Naive B cell (primary cell): ENCODE data around the gene YAP1. TPM values are rescaled to one million over a fixed set of nuclear protein-coding genes. Genes with fewer than 3 reads are reported as not detected.
A peak's percentile ranks its signal among the peaks of the same experiment; 100 is the strongest.

Experiments
- ATAC-seq, 2 donors: fragments of 150-1000 bp; cut with Tn5 transposase; 2 replicates each; pipeline ENCODE4 v1.10.0; 2021; ENCODE audit warnings: low read depth in 2 of 2, mild to moderate bottlenecking in 2 of 2, moderate library complexity in 2 of 2
- DNase-seq: peaks from one replicate; pipeline ENCODE4 v3.0.0; 2022
- H3K27ac Mint-ChIP-seq, 6 donors: one replicate each; pipeline ENCODE4 v1.8.0; 2020 to 2022; ENCODE audit warnings: mild to moderate bottlenecking in 6 of 6, mixed read lengths in 6 of 6, moderate library complexity in 5 of 6, inconsistent platforms in 2 of 6
- H3K27me3 Mint-ChIP-seq, 3 donors: one replicate each; pipeline ENCODE4 v1.8.0; 2021 to 2022; ENCODE audit warnings: mixed read lengths in 3 of 3, mild to moderate bottlenecking in 1 of 3
- H3K36me3 Mint-ChIP-seq, 2 donors: one replicate each; pipeline ENCODE4 v1.8.0; 2020 to 2022; ENCODE audit warnings: mixed read lengths in 2 of 2, inconsistent platforms in 1 of 2, mild to moderate bottlenecking in 1 of 2
- H3K4me1 Mint-ChIP-seq, 3 donors: one replicate each; pipeline ENCODE4 v1.8.0; 2020 to 2022; ENCODE audit warnings: mixed read lengths in 3 of 3, inconsistent platforms in 1 of 3, mild to moderate bottlenecking in 1 of 3, moderate library complexity in 1 of 3
- H3K4me3 Mint-ChIP-seq, 8 donors: one replicate each; pipeline ENCODE4 v1.8.0; 2020 to 2022; ENCODE audit warnings: mild to moderate bottlenecking in 8 of 8, mixed read lengths in 8 of 8, moderate library complexity in 8 of 8, inconsistent platforms in 2 of 8
- H3K9me3 Mint-ChIP-seq, 7 donors: one replicate each; pipeline ENCODE4 v1.8.0; 2020 to 2022; ENCODE audit warnings: mixed read lengths in 7 of 7, mild to moderate bottlenecking in 5 of 7, inconsistent platforms in 2 of 7, moderate library complexity in 1 of 7
- polyA plus RNA-seq, 6 donors: library from polyadenylated mRNA; unstranded; fragments of 300-500 nt; fragmentation: Illumina TruSeq; gene quantifications; one replicate each; pipeline ENCODE4 v1.2.3, GENCODE V29; 2021; ENCODE audit warnings: low read depth in 6 of 6

The YAP1 gene
- polyA plus RNA-seq, 6 donors from 2014 or later, result not detected

GRCh38 chr11:102108734-102109440 lies 1.4 kb upstream of the YAP1 start:
- Mint-ChIP-seq H3K4me3 (peak overlapping the region; percentile 53 to 97 (median 96)), H3K27me3 (peaks cover 47 to 59% (median 55%) of the 10 kb centered on the region in 3 donors), H3K4me1 (peaks cover 4 to 20% (median 16%) of the 10 kb centered on the region in 3 donors), H3K27ac (no peak overlapping the region), H3K9me3 (peaks cover 0 to 4% (median 0%) of the 10 kb centered on the region in 7 donors), H3K36me3 (peaks cover 0 to 8% of the 10 kb centered on the region in 2 donors)
- DNase-seq, result no peak
- no peak for ATAC-seq

DNA sequence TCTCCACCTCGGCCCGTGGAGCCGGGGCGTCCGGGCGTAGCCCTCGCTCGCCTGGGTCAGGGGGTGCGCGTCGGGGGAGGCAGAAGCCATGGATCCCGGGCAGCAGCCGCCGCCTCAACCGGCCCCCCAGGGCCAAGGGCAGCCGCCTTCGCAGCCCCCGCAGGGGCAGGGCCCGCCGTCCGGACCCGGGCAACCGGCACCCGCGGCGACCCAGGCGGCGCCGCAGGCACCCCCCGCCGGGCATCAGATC lies 439 bp downstream of the YAP1 start:
- Mint-ChIP-seq H3K4me3 (peak overlapping the region in 5 of 8 donors; percentile 27 to 97 (median 75)), H3K27me3 (peaks cover 47 to 64% (median 52%) of the 10 kb centered on the region in 3 donors), H3K9me3 (peaks cover 0 to 2% (median 0%) of the 10 kb centered on the region in 7 donors), H3K36me3 (peaks cover 0 to 8% of the 10 kb centered on the region in 2 donors), H3K27ac (peak overlapping the region in 1 of 6 donors; percentile 59), H3K4me1 (peaks cover 4 to 20% (median 16%) of the 10 kb centered on the region in 3 donors)
- no peak for DNase-seq
- ATAC-seq, result no peak

DNA sequence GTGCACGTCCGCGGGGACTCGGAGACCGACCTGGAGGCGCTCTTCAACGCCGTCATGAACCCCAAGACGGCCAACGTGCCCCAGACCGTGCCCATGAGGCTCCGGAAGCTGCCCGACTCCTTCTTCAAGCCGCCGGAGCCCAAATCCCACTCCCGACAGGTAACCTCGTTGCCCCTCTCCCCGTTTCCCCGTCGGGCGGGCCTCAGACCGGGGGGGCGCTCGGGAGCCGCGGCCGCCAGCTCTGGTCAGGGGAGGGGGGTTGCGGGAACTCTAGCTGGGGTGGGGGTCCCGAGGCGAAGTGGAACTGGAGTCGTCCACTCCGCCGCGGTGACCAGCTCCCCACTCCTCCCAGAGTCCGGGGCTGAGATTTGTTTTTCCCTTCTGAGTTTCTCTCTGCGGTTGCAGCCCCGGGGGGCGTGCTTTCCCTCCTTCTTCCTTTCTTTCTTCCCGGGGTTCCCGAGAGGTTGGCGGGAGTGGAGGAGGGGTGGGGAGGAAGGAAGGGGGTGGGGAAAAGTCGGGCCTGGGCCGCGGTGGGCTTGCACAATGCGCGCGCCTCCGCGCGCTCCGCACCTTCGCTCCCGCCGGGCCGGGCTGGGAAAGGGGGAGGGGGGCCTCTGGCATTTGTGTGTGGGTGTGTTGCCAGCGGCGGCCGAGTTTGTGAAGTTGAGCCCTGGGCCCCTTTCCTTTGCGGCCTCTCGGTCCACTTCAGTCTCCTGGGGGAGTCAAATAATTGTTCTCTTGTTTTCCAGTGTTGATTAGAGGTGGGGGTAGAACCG lies 952 bp downstream of the YAP1 start:
- peak; percentile 11 for DNase-seq

DNA sequence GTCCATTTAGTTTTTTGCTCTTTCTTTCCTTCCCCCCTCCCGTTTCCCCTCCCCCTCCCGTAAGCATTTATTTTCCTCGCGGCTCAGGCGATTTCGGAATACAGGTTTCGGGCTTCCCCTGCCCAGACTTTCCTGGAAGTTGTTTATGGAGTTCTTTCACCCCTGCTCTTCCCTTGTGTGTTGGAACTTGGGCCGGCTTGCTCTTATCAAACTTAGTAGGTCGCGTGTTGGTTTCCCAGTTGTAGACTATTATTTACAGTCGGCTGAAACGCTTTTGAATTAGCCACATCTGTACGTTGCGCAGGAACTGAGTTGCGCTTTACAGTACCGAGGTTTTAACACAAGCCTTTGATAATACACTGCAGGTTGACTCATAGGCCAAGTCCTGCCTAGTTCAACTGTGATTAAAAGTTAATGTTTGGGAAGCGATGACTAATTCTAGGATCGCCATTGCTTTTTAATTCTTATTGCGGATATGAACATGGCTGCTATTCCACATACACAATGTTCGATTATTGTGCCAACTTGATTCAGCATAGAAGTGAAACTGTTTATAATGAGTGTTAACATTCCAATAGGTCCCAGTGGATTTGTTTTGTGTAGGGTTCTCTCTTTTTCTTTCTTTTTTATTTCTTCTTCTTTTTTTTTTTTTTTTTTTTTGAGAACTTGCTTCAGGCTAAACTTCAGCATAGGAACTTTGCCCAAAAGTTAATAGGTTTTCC lies 1.7 kb downstream of the YAP1 start:
- Mint-ChIP-seq H3K4me3 (peak overlapping the region; percentile 69 to 97 (median 84)), H3K4me1 (peaks cover 4 to 20% (median 16%) of the 10 kb centered on the region in 3 donors), H3K27me3 (peaks cover 57 to 66% (median 61%) of the 10 kb centered on the region in 3 donors), H3K27ac (no peak overlapping the region), H3K36me3 (peaks cover 0 to 8% of the 10 kb centered on the region in 2 donors), H3K9me3 (peaks cover 0 to 8% (median 0%) of the 10 kb centered on the region in 7 donors)
- no peak for DNase-seq
- ATAC-seq, result no peak

More for the DNA sequence above, 952 bp downstream of the YAP1 start:
- Mint-ChIP-seq H3K27ac (no peak overlapping the region), H3K9me3 (peaks cover 0 to 2% (median 0%) of the 10 kb centered on the region in 7 donors), H3K4me1 (peaks cover 4 to 20% (median 16%) of the 10 kb centered on the region in 3 donors), H3K4me3 (peak overlapping the region; percentile 69 to 97 (median 84)), H3K36me3 (peaks cover 0 to 8% of the 10 kb centered on the region in 2 donors), H3K27me3 (peaks cover 53 to 64% (median 55%) of the 10 kb centered on the region in 3 donors)
- peak; percentile 34 to 39 for ATAC-seq

- ATAC-seq (no peak), DNase-seq (no peak)
- H3K4me3 Mint-ChIP-seq, result peak overlapping the region in 7 of 8 donors; percentile 54 to 97 (median 84)
- peaks cover 0 to 8% of the 10 kb centered on the region in 2 donors for H3K36me3 Mint-ChIP-seq
- H3K27me3 Mint-ChIP-seq, result peaks cover 52 to 67% (median 56%) of the 10 kb centered on the region in 3 donors
- H3K4me1 Mint-ChIP-seq, result peaks cover 4 to 20% (median 16%) of the 10 kb centered on the region in 3 donors
- H3K9me3 Mint-ChIP-seq, result peaks cover 0 to 8% (median 0%) of the 10 kb centered on the region in 7 donors
- no peak overlapping the region for H3K27ac Mint-ChIP-seq
Observed at GRCh38 chr11:102112509-102112821, 2.2 kb downstream of the YAP1 start.

DNA sequence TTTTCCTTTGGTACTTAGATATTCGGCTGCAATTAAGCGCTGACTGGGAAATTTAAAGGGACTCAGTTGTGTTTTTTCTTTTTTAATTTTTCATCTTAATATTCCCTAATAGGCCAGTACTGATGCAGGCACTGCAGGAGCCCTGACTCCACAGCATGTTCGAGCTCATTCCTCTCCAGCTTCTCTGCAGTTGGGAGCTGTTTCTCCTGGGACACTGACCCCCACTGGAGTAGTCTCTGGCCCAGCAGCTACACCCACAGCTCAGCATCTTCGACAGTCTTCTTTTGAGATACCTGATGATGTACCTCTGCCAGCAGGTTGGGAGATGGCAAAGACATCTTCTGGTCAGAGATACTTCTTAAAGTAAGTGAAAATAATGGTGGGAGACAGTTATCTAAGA lies 3.8 kb downstream of the YAP1 start:
- Mint-ChIP-seq H3K4me1 (peaks cover 4 to 20% (median 16%) of the 10 kb centered on the region in 3 donors), H3K9me3 (peaks cover 0 to 11% (median 0%) of the 10 kb centered on the region in 7 donors), H3K27me3 (peaks cover 46 to 60% (median 54%) of the 10 kb centered on the region in 3 donors), H3K36me3 (peaks cover 0 to 8% of the 10 kb centered on the region in 2 donors), H3K4me3 (no peak overlapping the region), H3K27ac (peak overlapping the region in 1 of 6 donors; percentile 78)
- DNase-seq (no peak), ATAC-seq (no peak)

DNA sequence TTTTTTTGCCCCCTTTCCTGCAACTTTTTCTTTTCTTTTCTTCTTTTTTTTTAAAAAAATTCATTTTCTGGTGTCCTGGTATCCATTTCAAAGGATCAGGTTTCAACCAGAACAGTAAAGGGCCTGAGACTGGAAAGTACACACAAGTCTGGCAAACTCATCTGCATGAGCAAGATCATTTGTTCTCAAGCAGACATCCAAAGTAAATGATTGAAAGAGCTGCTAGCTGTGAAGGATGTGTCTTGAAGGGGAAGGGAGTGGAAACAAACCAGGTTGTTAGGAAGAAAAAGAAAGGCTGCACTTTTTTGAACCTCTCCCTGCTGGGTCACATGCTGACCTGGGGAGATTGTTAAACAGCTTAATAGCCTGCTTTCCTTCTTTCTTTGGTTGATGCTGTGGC lies 5.3 kb downstream of the YAP1 start:
- H3K4me3 Mint-ChIP-seq, result no peak overlapping the region
- H3K36me3 Mint-ChIP-seq, result peaks cover 0 to under 1% of the 10 kb centered on the region in 2 donors
- H3K4me1 Mint-ChIP-seq, result peaks cover 0 to 12% (median 5%) of the 10 kb centered on the region in 3 donors
- peaks cover 41 to 59% (median 55%) of the 10 kb centered on the region in 3 donors for H3K27me3 Mint-ChIP-seq
- ATAC-seq (no peak), DNase-seq (no peak)
- peaks cover 0 to 13% (median 0%) of the 10 kb centered on the region in 7 donors for H3K9me3 Mint-ChIP-seq
- no peak overlapping the region for H3K27ac Mint-ChIP-seq

DNA sequence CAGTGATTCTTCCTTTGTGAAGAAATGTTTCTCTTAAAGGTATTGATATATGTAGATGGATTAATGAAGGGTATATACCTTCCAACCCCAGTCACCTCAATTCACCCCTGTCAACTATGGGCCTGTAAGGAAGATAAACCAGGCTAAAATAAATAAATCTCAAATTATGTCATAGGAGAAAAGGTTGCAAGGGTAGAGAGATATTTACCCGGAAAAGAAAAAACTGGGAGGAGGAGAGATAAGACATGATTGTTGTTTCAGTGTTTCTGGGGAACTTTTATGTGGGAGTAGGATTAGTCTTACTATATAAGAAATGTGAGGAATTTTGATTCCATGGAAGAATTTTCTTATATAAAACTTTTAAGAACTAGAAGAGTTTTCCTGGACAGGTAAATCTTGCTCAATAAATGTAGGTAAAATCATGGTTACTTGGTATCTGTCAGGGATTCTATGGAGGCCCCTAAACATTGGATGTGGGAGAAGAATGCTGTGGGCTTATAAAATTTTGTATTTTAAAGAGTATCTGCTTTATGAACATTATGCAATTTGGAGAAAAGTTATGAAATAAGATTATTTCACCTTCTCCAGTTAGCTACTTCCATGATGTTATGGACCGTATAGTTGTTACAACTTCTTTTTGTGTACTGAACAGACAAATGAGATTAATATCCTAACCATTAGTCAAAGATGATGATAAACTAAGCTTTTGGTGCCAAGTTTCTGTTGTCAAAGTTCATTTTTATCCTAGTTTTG lies 6.4 kb downstream of the YAP1 start:
- Mint-ChIP-seq H3K36me3 (no peaks in the 10 kb centered on the region), H3K27me3 (peaks cover 40 to 62% (median 57%) of the 10 kb centered on the region in 3 donors)

GRCh38 chr11:102117472-102118113 lies 7.3 kb downstream of the YAP1 start:
- no peak overlapping the region for H3K4me3 Mint-ChIP-seq
- H3K4me1 Mint-ChIP-seq, result peaks cover 0 to under 1% (median 0%) of the 10 kb centered on the region in 3 donors
- no peaks in the 10 kb centered on the region for H3K36me3 Mint-ChIP-seq
- H3K27ac Mint-ChIP-seq, result no peak overlapping the region
- peaks cover 0 to 13% (median 0%) of the 10 kb centered on the region in 7 donors for H3K9me3 Mint-ChIP-seq
- ATAC-seq (no peak), DNase-seq (no peak)
- H3K27me3 Mint-ChIP-seq, result peaks cover 44 to 52% (median 48%) of the 10 kb centered on the region in 3 donors

More for the DNA sequence above, 6.4 kb downstream of the YAP1 start:
- Mint-ChIP-seq H3K27ac (no peak overlapping the region), H3K4me1 (peaks cover 0 to 10% (median 4%) of the 10 kb centered on the region in 3 donors), H3K9me3 (peaks cover 0 to 13% (median 0%) of the 10 kb centered on the region in 7 donors), H3K4me3 (peak overlapping the region in 1 of 8 donors; percentile 47)
- ATAC-seq, result no peak
- no peak for DNase-seq

DNA sequence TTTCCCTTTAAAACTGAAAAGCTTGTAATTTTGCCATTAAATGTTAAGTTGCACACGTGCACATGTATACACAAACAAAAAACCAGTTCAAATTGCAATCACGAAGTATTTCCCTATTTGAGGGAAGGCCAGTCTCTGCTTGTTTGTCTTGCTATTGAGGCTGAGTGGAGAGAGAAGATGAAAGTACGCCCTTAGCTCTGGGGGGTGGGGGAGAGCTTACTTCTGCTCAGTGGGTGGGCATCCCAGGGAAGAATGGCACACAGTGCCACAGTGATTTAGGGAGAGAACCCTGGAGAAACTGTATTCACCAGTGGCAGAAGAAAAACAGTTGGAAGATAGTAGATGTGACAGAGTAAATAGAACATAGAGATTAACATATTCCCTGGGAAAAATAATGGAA lies 8.7 kb downstream of the YAP1 start:
- Mint-ChIP-seq H3K4me3 (no peak overlapping the region), H3K9me3 (peaks cover 0 to 20% (median 2%) of the 10 kb centered on the region in 7 donors), H3K27me3 (peaks cover 50 to 52% (median 51%) of the 10 kb centered on the region in 3 donors), H3K36me3 (no peaks in the 10 kb centered on the region), H3K4me1 (no peaks in the 10 kb centered on the region), H3K27ac (peak overlapping the region in 1 of 6 donors; percentile 84)
- ATAC-seq (no peak), DNase-seq (no peak)

DNA sequence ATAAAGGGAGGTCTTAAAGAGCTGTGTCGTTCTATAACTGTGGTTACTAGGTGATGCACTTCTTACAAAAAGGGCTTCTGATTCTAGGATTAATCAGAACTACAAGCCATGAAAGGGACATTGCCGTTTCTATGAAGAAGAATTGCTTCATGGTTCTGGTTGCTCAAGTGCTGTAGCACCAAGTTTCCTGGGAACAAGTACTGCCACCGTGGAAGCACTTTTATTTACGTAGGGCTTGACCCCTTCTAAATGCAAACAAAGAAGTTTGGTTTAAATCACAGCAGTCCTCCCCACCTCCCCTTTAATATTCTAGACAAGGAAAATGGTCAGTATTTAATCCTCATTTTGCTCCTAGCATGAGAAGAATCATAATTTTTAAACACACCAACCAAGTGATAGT lies 9.8 kb downstream of the YAP1 start:
- H3K4me3 Mint-ChIP-seq, result no peak overlapping the region
- no peak for ATAC-seq
- no peak overlapping the region for H3K27ac Mint-ChIP-seq
- H3K4me1 Mint-ChIP-seq, result no peaks in the 10 kb centered on the region
- H3K9me3 Mint-ChIP-seq, result peaks cover 0 to 25% (median 2%) of the 10 kb centered on the region in 7 donors
- H3K36me3 Mint-ChIP-seq, result no peaks in the 10 kb centered on the region
- H3K27me3 Mint-ChIP-seq, result peaks cover 44 to 54% (median 49%) of the 10 kb centered on the region in 3 donors
- no peak for DNase-seq

DNA sequence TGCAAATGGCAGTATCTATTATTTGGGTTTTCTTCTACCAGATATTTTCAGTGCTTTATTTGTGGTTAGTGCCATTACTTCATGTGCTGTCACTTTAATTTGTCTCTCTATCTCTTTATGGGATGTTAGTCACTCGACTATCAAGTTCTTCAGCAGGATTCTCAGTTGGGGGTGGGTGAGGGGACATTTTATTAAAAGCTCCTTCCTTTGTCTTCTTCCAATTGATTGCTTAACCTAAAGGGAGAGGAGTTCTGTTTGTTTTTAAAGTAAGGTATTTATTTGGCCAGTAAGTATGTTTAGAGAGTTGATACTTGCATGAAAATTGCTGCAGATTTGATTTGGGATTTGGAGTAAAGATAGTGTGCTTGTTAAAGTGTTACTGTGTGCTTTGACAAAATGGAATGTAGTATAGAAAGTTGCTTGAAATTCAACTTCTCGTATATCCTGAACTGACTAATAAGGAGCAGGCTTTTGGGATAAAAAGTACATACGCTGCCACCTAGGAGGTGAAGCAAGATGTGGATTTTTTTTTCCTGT lies 10.3 kb downstream of the YAP1 start:
- ATAC-seq (no peak), DNase-seq (no peak)
- H3K27me3 Mint-ChIP-seq, result peaks cover 39 to 49% (median 44%) of the 10 kb centered on the region in 3 donors
- no peaks in the 10 kb centered on the region for H3K4me1 Mint-ChIP-seq
- peaks cover 0 to 25% (median 2%) of the 10 kb centered on the region in 7 donors for H3K9me3 Mint-ChIP-seq
- H3K27ac Mint-ChIP-seq, result no peak overlapping the region
- no peaks in the 10 kb centered on the region for H3K36me3 Mint-ChIP-seq
- H3K4me3 Mint-ChIP-seq, result no peak overlapping the region
